GM18520 (cell line): Measurements from ENCODE around the gene EVA1A.

Experiments
- ATAC-seq: cut with Tn5 transposase; IDR thresholded peaks from one replicate; pipeline ENCODE4 v1.9.1; 2021; ENCODE audit not compliant: unreplicated experiment

EVA1A gene

DNA sequence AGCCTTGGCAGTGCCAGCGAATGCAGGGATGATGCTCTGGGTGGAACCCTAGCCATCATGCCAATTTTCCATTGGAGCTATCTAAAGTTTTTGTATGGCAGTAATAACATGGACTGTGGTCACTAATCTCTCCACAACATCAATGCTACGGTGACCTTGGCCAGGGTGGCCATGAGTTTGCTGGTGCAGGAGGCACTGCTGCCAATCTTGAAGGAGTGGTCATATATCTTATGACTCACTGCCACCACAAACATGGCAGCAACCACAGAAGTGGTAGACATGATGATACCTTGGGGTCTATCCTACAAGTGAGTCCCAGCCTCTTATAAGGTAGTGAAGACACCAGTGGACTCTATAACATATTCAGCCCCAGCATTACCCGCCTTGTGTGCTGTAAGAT lies 104.6 kb downstream of the EVA1A start:
- no peak for ATAC-seq

DNA sequence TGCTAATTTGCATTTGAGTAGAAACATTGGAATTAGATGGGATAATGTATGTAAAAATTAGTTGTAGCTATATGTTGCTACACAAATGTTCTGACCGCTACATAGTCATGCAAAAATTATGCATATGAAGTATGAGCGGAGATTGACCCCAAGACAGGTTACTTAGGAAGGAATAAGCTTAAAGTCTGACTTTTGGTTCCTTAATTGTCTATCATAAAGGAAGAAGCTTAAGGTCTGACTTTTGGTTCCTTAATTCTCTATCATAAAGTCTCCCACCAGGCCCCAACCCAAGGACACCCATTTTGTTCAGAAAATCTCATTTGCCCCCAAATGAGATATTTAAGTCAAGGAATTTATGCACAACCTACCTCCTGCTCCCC lies 106.5 kb downstream of the EVA1A start:
- ATAC-seq: no peak

DNA sequence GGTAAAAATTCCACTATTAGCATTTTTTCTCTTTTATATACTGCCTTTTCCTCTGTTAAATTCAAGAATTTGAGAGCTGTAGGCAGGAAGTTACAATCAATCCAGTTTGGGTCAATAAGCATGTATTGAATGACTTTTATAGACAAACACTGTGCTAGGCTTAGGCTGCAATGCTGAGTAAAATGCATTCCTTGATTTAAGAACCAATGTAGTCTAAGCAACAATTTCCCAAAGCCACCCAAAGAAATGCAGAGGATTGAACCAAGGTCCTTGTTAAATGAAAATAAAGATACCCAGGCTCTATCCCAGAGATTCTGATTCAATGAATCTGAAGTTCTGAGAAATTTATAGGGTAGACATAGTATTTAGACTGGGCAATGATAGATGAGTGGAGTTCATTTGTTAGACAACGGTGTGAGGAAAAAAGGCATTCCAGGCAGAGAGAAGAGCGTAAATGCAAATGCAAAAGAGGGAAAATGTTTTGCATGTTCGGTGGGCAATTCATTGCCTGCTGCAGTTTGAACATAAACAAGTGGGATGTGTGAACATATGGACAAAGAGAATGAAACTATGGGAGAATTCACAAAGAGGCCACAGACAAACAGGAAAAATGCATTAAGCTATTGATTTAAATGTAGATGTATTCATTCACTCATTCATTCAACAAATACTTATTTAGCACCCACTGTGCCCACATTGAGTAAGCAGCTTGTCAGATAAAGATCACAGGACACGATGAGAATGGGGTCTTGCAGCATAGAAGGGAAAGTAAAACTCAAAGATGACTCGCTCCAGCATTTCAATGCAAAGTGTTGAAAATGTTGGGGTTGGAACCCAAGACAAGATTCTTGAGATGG lies 107.1 kb downstream of the EVA1A start:
- no peak for ATAC-seq

GRCh38 chr2:75450068-75450467 lies 110.7 kb downstream of the EVA1A start:
- no peak for ATAC-seq

- ATAC-seq: no peak
Observed at GRCh38 chr2:75447176-75447575, 113.6 kb downstream of the EVA1A start.
